ENCODE measurements around the gene KHK.
A peak's percentile ranks its signal among the peaks of the same experiment; 100 is the strongest.

The KHK gene

DNA sequence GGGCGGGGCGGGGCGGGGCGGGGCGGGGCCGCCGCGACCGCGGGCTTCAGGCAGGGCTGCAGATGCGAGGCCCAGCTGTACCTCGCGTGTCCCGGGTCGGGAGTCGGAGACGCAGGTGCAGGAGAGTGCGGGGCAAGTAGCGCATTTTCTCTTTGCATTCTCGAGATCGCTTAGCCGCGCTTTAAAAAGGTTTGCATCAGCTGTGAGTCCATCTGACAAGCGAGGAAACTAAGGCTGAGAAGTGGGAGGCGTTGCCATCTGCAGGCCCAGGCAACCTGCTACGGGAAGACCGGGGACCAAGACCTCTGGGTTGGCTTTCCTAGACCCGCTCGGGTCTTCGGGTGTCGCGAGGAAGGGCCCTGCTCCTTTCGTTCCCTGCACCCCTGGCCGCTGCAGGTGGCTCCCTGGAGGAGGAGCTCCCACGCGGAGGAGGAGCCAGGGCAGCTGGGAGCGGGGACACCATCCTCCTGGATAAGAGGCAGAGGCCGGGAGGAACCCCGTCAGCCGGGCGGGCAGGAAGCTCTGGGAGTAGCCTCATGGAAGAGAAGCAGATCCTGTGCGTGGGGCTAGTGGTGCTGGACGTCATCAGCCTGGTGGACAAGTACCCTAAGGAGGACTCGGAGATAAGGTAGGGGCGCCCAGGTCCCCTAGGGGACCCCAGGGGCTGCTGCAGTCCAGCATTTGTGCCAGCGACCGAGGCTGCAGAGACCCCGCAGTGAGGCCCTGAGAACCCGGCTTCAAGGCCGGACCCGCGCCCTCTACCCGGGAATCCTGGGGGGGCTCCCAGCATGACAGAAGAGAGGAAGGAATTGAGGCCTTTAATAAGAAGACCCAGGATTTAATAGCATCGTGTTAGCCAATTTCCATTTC lies at the start of gene KHK:
Gene KHK (plus strand): TSS at position 49 of the 870 bp plus-strand sequence. CDS start 488 bp downstream, at position 537.
- no peak for DNase-seq

- DNase-seq: no peak
Observed at GRCh38 chr2:27038012-27038411, 48.6 kb upstream of the KHK start.

GRCh38 chr2:27038631-27039339 lies 47.8 kb upstream of the KHK start:
- DNase-seq: no peak

GRCh38 chr2:27039426-27039825 lies 47.1 kb upstream of the KHK start:
- no peak for DNase-seq

DNA sequence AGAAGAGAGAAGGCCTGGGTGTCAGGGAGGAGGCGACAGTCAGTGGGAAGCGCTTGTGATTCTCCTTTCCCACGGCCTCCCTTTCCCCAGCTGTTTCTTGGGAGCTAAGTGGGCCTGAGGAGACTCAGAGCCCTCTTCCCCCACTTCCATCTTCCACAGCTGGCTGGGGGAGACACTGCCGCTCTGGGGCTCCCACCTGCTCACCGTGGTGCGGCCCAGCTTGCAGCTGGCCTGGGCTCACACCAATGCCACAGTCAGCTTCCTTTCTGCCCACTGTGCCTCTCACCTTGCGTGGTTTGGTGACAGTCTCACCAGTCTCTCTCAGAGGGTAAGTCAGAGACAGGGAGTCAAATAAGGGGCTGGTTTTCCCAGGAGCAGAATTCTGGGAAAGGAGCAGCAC lies 46.7 kb upstream of the KHK start:
- no peak for DNase-seq

DNA sequence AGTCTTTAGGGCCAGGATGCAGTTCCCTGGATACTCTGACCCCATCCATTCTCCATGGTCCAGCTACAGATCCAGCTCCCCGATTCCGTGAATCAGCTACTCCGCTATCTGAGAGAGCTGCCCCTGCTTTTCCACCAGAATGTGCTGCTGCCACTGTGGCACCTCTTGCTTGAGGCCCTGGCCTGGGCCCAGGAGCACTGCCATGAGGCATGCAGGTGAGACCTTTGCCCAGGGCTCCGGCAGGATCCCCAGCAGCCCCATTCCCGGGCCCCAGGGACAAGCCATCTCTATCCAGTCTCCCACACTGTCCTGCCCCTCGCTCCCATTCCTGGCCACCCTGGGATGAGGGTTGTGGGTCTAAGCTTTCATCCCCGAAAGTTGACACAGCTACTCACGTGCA lies 46.3 kb upstream of the KHK start:
- no peak for DNase-seq

GRCh38 chr2:27041752-27042151 lies 44.8 kb upstream of the KHK start:
- DNase-seq: no peak

DNA sequence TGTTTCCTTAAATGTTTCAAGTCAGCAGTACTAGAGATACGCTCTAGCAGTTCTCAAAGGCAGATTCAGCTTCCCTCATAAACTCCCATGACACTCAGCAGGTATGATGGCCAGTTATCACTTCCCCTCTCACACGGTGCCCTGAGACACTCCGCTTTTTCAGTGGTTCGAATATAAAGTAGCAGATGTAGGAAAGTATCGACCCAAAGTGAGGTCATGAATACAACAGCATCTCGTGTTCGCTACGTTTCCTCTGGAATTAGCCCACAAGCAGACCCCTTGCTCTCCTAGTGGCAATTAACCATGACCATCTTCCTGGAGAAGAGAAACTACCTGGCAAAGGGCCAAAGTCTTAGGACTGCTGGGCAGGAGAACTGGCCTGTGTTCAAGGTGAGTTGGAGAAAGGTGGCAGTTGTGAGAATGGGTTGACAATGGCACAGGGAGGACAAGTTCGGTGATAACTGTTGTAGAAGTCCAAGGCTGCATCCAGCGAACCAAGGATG lies 44.4 kb upstream of the KHK start:
- DNase-seq: no peak

GRCh38 chr2:27042985-27043634 lies 43.5 kb upstream of the KHK start:
- DNase-seq: no peak

- no peak for DNase-seq
Observed at GRCh38 chr2:27049422-27050280, 36.9 kb upstream of the KHK start.

DNA sequence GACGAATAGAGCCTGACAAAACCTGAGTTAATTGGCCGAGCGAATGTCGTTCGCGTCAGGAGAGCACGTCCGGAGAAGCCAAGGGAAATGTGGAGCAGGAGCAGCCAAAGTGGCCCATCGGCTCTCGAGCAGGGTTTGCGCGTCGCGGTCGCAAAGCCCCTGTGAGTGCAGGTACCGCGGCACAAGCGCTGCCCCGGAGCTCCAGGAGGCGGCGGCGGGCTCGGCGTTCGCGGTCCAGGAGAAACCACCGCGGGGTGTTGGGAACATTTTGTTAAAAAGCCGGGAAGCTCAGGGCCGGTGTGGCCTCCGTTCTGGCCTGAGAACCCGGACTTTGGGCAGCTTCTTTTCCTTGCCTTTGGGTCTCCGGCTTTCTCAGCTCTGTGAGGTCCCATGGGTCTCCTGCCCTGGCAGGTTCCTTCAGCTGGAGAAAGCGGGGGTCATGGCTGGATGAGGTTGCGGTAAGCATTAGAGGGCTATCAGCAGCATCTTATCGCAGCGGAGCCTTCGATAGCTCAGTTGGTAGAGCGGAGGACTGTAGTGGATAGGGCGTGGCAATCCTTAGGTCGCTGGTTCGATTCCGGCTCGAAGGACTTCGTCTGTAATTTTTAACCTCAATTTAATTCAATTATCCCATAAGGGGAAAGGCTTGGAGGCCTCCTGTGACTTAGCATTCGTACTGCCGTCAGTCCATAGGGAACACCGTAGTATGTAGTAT lies 36.1 kb upstream of the KHK start:
- DNase-seq: peak; percentile 84

- DNase-seq: peak; percentile 83
Observed at GRCh38 chr2:27050996-27051901, 35.3 kb upstream of the KHK start, which contains the start of gene AGBL5. Gene AGBL5 (plus strand): TSS chr2:27051668. CDS start chr2:27052959, 1,291 bp downstream.

DNA sequence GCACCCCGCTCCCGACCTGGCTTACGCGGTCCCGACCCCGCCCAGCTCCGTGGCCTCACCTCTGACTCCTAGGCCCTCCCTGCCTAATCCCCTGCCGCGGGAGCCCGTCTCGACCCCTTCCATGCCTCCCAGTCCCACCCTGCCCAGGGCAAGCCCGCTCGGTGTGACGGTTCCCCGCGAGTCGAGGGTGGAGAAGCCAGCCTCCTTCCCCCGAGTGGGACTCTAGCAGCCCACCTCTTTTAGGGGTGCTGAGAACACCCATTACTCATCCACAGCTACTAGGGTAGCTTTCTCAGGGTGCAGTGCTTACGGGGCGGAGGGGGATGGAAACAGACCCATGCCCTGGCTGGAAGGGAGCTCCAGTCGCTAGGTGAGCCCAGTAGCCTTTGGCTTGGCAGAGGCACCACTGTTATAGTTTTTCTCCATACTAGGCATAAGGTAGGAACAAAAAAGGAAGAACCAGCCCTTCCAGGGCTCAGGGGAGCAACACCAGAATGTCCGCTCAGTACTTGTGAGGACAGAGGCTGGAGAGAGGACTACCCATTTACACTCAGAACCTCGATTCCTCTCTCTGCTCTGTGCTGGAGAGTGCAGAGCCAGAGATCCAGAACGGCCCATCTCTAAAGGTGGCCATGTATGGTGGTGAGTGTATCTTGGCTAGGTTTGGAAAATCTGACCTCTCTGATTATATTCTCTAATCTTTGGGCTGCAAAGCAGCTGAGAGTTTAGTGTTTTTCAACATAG lies 34.5 kb upstream of the KHK start:
- no peak for DNase-seq

- DNase-seq: no peak
Observed at GRCh38 chr2:27053321-27053720, 33.3 kb upstream of the KHK start.

DNA sequence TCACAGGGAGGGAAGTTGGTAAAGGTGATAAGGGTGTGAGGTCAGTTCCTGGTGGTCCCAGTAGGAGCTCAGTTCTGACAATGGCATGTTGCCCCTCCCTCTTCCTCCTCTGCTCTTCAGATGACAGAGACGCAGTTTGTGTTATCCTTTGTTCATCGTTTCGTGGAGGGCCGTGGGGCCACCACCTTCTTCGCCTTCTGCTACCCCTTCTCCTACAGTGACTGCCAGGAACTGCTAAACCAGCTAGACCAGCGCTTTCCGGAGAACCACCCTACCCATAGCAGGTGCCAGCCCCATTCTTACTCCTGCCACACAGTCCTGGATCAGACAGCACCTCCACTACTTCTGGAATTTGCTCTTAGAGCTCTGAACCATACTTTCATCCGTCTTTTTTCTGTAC lies 32.8 kb upstream of the KHK start:
- no peak for DNase-seq

DNA sequence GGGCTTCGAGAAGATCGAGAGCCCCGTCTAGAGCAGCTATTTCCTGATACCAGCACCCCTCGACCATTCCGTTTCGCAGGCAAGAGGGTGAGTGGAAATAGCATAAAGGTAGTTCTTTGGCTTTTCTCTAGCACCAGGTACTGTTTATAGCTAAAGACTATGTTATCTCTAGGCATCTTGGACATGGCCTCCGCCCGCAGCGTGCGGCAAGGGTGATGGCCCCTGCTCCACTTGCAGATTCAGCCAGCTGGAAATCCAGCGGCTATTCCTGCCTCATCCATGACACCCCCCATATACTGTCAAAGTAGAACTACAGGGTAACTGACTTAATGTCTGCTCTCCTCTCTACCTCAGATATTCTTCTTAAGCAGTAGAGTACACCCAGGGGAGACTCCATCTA lies 31.9 kb upstream of the KHK start:
- no peak for DNase-seq

GRCh38 chr2:27057184-27057583 lies 29.4 kb upstream of the KHK start:
- DNase-seq: no peak

GRCh38 chr2:27058210-27058609 lies 28.4 kb upstream of the KHK start:
- no peak for DNase-seq

DNA sequence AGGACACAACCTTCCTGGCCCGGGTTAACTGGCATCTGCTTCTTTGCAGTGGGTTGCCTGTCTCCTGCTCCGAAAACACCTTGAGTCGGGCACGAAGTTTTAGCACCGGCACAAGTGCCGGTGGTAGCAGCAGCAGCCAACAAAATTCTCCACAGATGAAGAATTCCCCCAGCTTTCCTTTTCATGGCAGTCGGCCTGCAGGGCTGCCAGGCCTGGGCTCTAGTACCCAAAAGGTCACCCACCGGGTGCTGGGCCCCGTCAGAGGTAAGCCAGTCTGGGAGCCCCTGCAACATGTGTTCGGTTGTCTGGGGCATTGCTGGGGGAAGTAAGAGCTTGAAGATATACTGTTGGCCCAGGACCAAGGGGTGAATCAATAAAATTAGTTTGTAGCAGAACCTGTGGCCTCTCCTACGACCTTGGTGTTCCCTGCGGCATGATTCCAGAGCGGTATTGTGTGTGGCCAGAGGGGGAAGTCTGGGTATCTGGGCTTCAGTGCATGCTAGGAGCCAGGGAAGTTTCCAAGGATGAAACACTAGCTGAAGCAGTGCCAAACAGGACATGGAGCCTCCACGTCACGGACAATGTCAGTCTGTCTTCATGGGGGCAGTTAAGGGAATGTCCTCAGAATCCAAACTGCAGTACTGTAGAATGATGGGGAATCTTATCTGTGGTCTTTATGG lies 27.3 kb upstream of the KHK start:
- DNase-seq: no peak

Measured in GOT3 (cell line).